SK-N-SH treated with all-trans-retinoic acid at 6 μM for 48 hours (cell line): ENCODE data around the gene DIPK1B.

Experiments used
- ATAC-seq: fragments of 200-7000 bp; cut with Tn5 transposase; 3 replicates; pipeline ENCODE4 v1.9.1; 2020; ENCODE audit warnings: mild to moderate bottlenecking, moderate library complexity
- ARNTL ChIP-seq: fragments of 450-650 bp; formaldehyde crosslinking; IDR thresholded peaks from 2 replicates; pipeline ENCODE4 v1.5.0; 2020; ENCODE audit warnings: low read depth, mild to moderate bottlenecking, moderate library complexity, borderline replicate concordance
- BACH2 ChIP-seq: fragments of 250-450 bp; sonication (Bioruptor Pico); IDR thresholded peaks from 2 replicates; pipeline ENCODE4 v1.9.0; 2021; ENCODE audit warnings: mild to moderate bottlenecking, borderline replicate concordance
- CSDC2 ChIP-seq: fragments of 250-450 bp; sonication (Bioruptor Pico); IDR thresholded peaks from 2 replicates; pipeline ENCODE4 v1.5.0; 2020; ENCODE audit warnings: mild to moderate bottlenecking, moderate library complexity
- CSRNP3 ChIP-seq: fragments of 250-450 bp; sonication (Bioruptor Pico); IDR thresholded peaks from 2 replicates; pipeline ENCODE4 v1.5.1; 2021; ENCODE audit warnings: mild to moderate bottlenecking, moderate library complexity
- ESRRG ChIP-seq: fragments of 250-450 bp; sonication (Bioruptor Pico); IDR thresholded peaks from 2 replicates; pipeline ENCODE4 v1.6.1; 2021; ENCODE audit warnings: mild to moderate bottlenecking
- GLIS3 ChIP-seq: fragments of 250-450 bp; sonication (Bioruptor Pico); IDR thresholded peaks from 2 replicates; pipeline ENCODE4 v1.5.0; 2020; ENCODE audit warnings: mild to moderate bottlenecking, moderate library complexity
- ISL1 ChIP-seq: fragments of 250-450 bp; sonication (Bioruptor Pico); IDR thresholded peaks from 2 replicates; pipeline ENCODE4 v2.1.2; 2022; ENCODE audit warnings: mild to moderate bottlenecking, moderate library complexity
- OSR1 ChIP-seq: fragments of 250-450 bp; sonication (Bioruptor Pico); IDR thresholded peaks from 2 replicates; pipeline ENCODE4 v1.8.0; 2022; ENCODE audit warnings: moderate library complexity, mild to moderate bottlenecking, inconsistent platforms
- PATZ1 ChIP-seq: fragments of 250-450 bp; sonication (Bioruptor Pico); IDR thresholded peaks from 2 replicates; pipeline ENCODE4 v1.8.0; 2020; ENCODE audit warnings: mild to moderate bottlenecking, moderate library complexity, borderline replicate concordance
- PPARA ChIP-seq: fragments of 250-450 bp; sonication (Bioruptor Pico); IDR thresholded peaks from 2 replicates; pipeline ENCODE4 v1.5.0; 2020; ENCODE audit warnings: mild to moderate bottlenecking, borderline replicate concordance
- RARB ChIP-seq: fragments of 250-450 bp; sonication (Bioruptor Pico); IDR thresholded peaks from 2 replicates; pipeline ENCODE4 v1.8.0; 2021; ENCODE audit warnings: mild to moderate bottlenecking, moderate library complexity
- SNAI2 ChIP-seq: fragments of 250-450 bp; sonication (Bioruptor Pico); IDR thresholded peaks from 2 replicates; pipeline ENCODE4 v1.5.0; 2020; ENCODE audit warnings: mild to moderate bottlenecking, moderate library complexity
- TCF4 ChIP-seq: fragments of 250-450 bp; sonication (Bioruptor Pico); IDR thresholded peaks from 2 replicates; pipeline ENCODE4 v1.8.0; 2021; ENCODE audit warnings: mild to moderate bottlenecking, moderate library complexity, borderline replicate concordance
- TOX ChIP-seq: fragments of 250-450 bp; sonication (Bioruptor Pico); IDR thresholded peaks from 2 replicates; pipeline ENCODE4 v1.8.0; 2021; ENCODE audit warnings: mild to moderate bottlenecking, moderate library complexity, borderline replicate concordance
- ZFP3 ChIP-seq: fragments of 250-450 bp; sonication (Bioruptor Pico); IDR thresholded peaks from 2 replicates; pipeline ENCODE4 v1.5.0; 2020; ENCODE audit warnings: mild to moderate bottlenecking, moderate library complexity
- ZFP30 ChIP-seq: fragments of 450-650 bp; formaldehyde crosslinking; IDR thresholded peaks from 2 replicates; pipeline ENCODE4 v1.5.0; 2022; ENCODE audit warnings: mild to moderate bottlenecking, moderate library complexity
- ZNF565 ChIP-seq: fragments of 450-650 bp; formaldehyde crosslinking; conservative IDR thresholded peaks from 2 replicates; pipeline ENCODE4 v1.5.0; 2020; ENCODE audit warnings: low read depth, mild to moderate bottlenecking, moderate library complexity
- ZNF70 ChIP-seq: fragments of 450-650 bp; formaldehyde crosslinking; IDR thresholded peaks from 2 replicates; pipeline ENCODE4 v1.5.0; 2020; ENCODE audit warnings: mild to moderate bottlenecking, moderate library complexity
- TF ChIP-seq, protein P1 (sequence below): fragments of 250-450 bp; sonication (Bioruptor Pico); IDR thresholded peaks from 2 replicates; pipeline ENCODE4 v1.5.0; 2020; ENCODE audit warnings: mild to moderate bottlenecking, moderate library complexity
- TF ChIP-seq, protein P2 (sequence below): fragments of 250-450 bp; sonication (Bioruptor Pico); IDR thresholded peaks from 2 replicates; pipeline ENCODE4 v1.8.0; 2021; ENCODE audit warnings: low read depth, mild to moderate bottlenecking, moderate library complexity, borderline replicate concordance
- TF ChIP-seq, protein P3 (sequence below): fragments of 250-450 bp; sonication (Bioruptor Pico); IDR thresholded peaks from 2 replicates; pipeline ENCODE4 v1.5.1; 2020; ENCODE audit warnings: low read depth, mild to moderate bottlenecking, moderate library complexity

The DIPK1B gene

GRCh38 chr9:136684799-136685198, 27.6 kb upstream of the DIPK1B start:
- ATAC-seq = no peak
- no peak for TF ChIP-seq BACH2 (CRISPR knock-in tag)
- TF ChIP-seq SNAI2 (CRISPR knock-in tag) = no peak
- TF ChIP-seq ESRRG = no peak
- TF ChIP-seq, protein P1, sequence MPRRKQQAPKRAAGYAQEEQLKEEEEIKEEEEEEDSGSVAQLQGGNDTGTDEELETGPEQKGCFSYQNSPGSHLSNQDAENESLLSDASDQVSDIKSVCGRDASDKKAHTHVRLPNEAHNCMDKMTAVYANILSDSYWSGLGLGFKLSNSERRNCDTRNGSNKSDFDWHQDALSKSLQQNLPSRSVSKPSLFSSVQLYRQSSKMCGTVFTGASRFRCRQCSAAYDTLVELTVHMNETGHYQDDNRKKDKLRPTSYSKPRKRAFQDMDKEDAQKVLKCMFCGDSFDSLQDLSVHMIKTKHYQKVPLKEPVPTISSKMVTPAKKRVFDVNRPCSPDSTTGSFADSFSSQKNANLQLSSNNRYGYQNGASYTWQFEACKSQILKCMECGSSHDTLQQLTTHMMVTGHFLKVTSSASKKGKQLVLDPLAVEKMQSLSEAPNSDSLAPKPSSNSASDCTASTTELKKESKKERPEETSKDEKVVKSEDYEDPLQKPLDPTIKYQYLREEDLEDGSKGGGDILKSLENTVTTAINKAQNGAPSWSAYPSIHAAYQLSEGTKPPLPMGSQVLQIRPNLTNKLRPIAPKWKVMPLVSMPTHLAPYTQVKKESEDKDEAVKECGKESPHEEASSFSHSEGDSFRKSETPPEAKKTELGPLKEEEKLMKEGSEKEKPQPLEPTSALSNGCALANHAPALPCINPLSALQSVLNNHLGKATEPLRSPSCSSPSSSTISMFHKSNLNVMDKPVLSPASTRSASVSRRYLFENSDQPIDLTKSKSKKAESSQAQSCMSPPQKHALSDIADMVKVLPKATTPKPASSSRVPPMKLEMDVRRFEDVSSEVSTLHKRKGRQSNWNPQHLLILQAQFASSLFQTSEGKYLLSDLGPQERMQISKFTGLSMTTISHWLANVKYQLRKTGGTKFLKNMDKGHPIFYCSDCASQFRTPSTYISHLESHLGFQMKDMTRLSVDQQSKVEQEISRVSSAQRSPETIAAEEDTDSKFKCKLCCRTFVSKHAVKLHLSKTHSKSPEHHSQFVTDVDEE (CRISPR knock-in tag) = no peak
- TF ChIP-seq GLIS3 (CRISPR knock-in tag) = no peak
- TF ChIP-seq ZFP30 (CRISPR knock-in tag) = no peak
- no peak for TF ChIP-seq ISL1
- TF ChIP-seq, protein P2, sequence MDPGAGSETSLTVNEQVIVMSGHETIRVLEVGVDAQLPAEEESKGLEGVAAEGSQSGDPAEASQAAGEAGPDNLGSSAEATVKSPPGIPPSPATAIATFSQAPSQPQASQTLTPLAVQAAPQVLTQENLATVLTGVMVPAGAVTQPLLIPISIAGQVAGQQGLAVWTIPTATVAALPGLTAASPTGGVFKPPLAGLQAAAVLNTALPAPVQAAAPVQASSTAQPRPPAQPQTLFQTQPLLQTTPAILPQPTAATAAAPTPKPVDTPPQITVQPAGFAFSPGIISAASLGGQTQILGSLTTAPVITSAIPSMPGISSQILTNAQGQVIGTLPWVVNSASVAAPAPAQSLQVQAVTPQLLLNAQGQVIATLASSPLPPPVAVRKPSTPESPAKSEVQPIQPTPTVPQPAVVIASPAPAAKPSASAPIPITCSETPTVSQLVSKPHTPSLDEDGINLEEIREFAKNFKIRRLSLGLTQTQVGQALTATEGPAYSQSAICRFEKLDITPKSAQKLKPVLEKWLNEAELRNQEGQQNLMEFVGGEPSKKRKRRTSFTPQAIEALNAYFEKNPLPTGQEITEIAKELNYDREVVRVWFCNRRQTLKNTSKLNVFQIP (CRISPR knock-in tag) = no peak
- no peak for TF ChIP-seq TOX (CRISPR knock-in tag)
- no peak for TF ChIP-seq ZNF70 (CRISPR knock-in tag)
- TF ChIP-seq, protein P3, sequence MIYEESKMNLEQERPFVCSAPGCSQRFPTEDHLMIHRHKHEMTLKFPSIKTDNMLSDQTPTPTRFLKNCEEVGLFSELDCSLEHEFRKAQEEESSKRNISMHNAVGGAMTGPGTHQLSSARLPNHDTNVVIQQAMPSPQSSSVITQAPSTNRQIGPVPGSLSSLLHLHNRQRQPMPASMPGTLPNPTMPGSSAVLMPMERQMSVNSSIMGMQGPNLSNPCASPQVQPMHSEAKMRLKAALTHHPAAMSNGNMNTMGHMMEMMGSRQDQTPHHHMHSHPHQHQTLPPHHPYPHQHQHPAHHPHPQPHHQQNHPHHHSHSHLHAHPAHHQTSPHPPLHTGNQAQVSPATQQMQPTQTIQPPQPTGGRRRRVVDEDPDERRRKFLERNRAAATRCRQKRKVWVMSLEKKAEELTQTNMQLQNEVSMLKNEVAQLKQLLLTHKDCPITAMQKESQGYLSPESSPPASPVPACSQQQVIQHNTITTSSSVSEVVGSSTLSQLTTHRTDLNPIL (CRISPR knock-in tag) = no peak
- TF ChIP-seq PATZ1 (CRISPR knock-in tag) = no peak
- TF ChIP-seq RARB (CRISPR knock-in tag) = no peak

DNA sequence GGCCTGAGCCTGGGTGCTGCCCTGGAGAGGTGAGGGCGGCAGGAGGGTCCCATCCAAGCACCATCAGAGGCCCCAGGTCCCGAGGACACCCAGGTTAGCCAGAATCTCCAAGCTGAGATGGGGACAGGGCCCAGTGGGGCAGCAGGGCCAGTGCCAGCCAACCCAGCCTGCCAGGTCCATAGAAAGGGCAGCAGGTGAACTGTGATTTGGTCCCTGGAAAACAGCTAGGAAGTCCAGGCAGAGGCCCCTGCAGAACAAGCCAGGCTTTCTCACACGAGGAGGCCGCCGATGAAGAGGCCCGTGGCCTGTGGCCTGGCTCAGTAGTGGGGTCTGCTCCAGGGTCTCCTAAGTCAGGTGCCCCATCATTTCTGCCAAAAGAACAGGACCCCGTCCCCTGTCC, 27.2 kb upstream of the DIPK1B start:
- TF ChIP-seq TCF4 (CRISPR knock-in tag) (no peak), ZFP30 (CRISPR knock-in tag) (no peak), OSR1 (no peak), TOX (CRISPR knock-in tag) (no peak), PPARA (CRISPR knock-in tag) (no peak), SNAI2 (CRISPR knock-in tag) (no peak), CSDC2 (no peak), ARNTL (CRISPR knock-in tag) (no peak), PATZ1 (CRISPR knock-in tag) (no peak), GLIS3 (CRISPR knock-in tag) (no peak), CSRNP3 (CRISPR knock-in tag) (no peak), ESRRG (no peak), BACH2 (CRISPR knock-in tag) (no peak), RARB (CRISPR knock-in tag) (no peak), ISL1 (no peak), ZNF565 (CRISPR knock-in tag) (no peak), ZFP3 (CRISPR knock-in tag) (no peak)
- TF ChIP-seq, protein P3 (CRISPR knock-in tag) = no peak
- TF ChIP-seq, protein P2 (CRISPR knock-in tag) = no peak
- TF ChIP-seq, protein P1 (CRISPR knock-in tag) = no peak
- ATAC-seq = no peak
